GM12872 (cell line): ENCODE data around the gene FMOD.

Source experiments
- CTCF ChIP-seq: IDR thresholded peaks from 3 replicates; pipeline ENCODE4 v1.5.1; 2011; ENCODE audit warnings: low read depth, mild to moderate bottlenecking, low read length, moderate library complexity; ENCODE audit not compliant: insufficient read depth

Gene FMOD

DNA sequence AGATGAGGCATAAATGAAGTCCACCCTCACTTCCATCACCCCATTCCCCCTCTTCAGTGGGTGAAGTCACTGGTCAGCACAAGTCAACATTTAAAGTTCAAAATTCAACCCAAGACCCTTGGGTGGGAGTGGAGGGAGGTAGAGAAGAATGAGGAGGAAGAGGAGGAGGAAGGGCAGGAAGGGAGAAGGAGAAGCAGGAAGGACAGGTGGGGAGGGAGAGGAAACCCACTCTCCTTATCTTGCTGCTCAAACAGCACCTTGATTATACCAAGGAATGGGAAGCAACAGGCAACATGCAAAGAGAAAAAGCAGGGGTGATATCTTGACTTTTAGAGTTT lies 49.6 kb downstream of the FMOD start:
- no peak for TF ChIP-seq CTCF

GRCh38 chr1:203300441-203301330 lies 50.2 kb downstream of the FMOD start:
- TF ChIP-seq CTCF, result no peak

DNA sequence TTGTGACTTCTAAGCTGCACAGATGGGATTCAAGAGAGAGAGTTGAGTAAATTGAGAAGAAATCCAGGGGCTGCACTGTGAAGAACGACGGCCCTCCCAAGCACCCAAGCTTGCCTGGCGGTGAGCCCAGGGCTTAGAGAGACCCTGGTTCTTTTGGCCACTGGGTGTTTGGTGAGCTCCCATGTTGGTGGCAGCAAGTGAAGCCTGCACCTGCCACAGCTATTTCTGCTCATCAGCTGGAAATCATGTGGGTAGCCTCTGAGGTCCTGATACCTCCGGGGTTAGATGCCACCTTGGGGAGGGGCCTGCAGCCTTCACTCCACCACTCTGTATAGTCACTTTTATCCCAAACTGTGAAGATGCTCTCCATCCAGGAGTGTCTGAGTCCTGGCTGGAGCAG lies 51.8 kb downstream of the FMOD start:
- TF ChIP-seq CTCF, result peak; percentile 37; the same call in 2 of the 3 replicates

DNA sequence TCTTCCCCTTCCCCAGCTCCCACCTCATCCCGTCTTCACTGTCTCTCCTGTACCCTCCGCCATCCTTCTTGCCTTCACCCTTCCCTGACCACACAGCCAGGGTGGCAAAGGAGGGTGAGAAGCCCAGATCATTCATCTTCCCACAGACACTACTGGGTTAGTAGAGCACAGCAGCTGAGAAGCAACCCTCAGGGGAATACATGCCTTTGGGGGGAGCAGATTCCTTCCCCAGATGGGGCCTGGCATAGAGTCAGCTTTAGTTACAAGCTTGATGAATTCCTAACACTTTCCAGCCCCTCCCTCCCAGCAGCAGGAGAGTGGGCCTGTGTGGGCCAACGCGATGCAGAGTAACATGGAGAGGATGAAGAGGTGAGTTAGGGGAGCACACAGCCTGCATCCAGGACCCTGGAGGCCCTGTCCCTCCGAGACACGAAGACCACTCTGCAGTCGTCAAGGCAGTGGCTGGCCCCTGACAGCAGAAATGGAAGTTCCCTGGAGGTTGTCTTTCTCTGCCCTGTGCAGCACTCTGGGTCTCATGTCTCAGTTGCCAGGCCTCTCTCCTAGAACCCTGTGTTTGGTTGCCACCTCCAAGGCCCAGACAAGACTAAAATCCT lies 54.4 kb downstream of the FMOD start:
- no peak for TF ChIP-seq CTCF

DNA sequence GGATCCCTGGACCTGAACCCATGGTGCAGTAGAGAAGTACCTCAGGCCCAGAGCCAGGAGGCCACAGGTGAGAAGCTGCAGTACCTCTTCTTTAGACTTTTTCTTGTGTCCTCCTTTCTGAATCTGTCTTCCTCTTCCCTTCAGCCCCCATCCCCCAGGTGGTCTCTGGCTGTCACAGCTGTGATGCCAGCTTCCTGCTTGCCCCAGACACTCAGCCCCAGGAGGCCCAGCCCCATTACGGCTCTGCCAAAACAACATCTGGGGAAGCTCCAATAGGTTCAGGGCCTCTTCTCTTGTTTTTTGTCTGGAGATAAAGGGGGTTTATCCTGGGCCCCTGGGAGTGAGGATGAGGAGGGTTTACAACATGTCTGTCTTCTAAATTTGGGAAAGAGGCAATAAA lies 55.1 kb downstream of the FMOD start:
- TF ChIP-seq CTCF, result no peak

GRCh38 chr1:203291201-203292096 lies 59.5 kb downstream of the FMOD start:
- TF ChIP-seq CTCF, result no peak
